Suppressor macrophage treated with lipopolysaccharide for 1 hour (primary cell): ENCODE results near the gene NGEF.

ENCODE experiments used
- DNase-seq, 3 donors: peaks; one replicate each; pipeline ENCODE4 v3.0.0-alpha.2; 2020 to 2022

Gene NGEF

GRCh38 chr2:232896111-232896510 lies 116.9 kb downstream of the NGEF start:
- no peak for DNase-seq

- DNase-seq = no peak
Observed at GRCh38 chr2:232894746-232895145, 118.3 kb downstream of the NGEF start.

GRCh38 chr2:232894251-232894650 lies 118.8 kb downstream of the NGEF start:
- DNase-seq = no peak

- DNase-seq = no peak
Observed at GRCh38 chr2:232893834-232894233, 119.2 kb downstream of the NGEF start.

- no peak for DNase-seq
Observed at GRCh38 chr2:232892843-232893242, 120.2 kb downstream of the NGEF start.

GRCh38 chr2:232892221-232892620 lies 120.8 kb downstream of the NGEF start:
- DNase-seq = no peak

GRCh38 chr2:232891621-232892071 lies 121.4 kb downstream of the NGEF start:
- no peak for DNase-seq

- DNase-seq = no peak
Observed at GRCh38 chr2:232890896-232891601, 122.0 kb downstream of the NGEF start.

- no peak for DNase-seq
Observed at GRCh38 chr2:232890536-232890895, 122.5 kb downstream of the NGEF start.

GRCh38 chr2:232889876-232890401 lies 123.1 kb downstream of the NGEF start:
- DNase-seq = no peak

GRCh38 chr2:232888839-232889529 lies 124.1 kb downstream of the NGEF start:
- no peak for DNase-seq

- DNase-seq = no peak
Observed at GRCh38 chr2:232888099-232888836, 124.8 kb downstream of the NGEF start.

- DNase-seq = no peak
Observed at GRCh38 chr2:232887171-232887850, 125.7 kb downstream of the NGEF start.

- no peak for DNase-seq
Observed at GRCh38 chr2:232886632-232887031, 126.4 kb downstream of the NGEF start.

- DNase-seq = no peak
Observed at GRCh38 chr2:232886176-232886575, 126.9 kb downstream of the NGEF start.

- DNase-seq = no peak
Observed at GRCh38 chr2:232885264-232885961, 127.6 kb downstream of the NGEF start.

GRCh38 chr2:232884549-232885263 lies 128.3 kb downstream of the NGEF start:
- DNase-seq = no peak

GRCh38 chr2:232884001-232884421 lies 129.0 kb downstream of the NGEF start:
- no peak for DNase-seq

GRCh38 chr2:232883116-232883721 lies 129.8 kb downstream of the NGEF start:
- DNase-seq = no peak

- no peak for DNase-seq
Observed at GRCh38 chr2:232882505-232883115, 130.4 kb downstream of the NGEF start.

GRCh38 chr2:232882085-232882484 lies 131.0 kb downstream of the NGEF start:
- no peak for DNase-seq
